ENCODE measurements around the gene DNAH2.
A peak's percentile ranks its signal among the peaks of the same experiment; 100 is the strongest.

- TF ChIP-seq EP300 (IDR thresholded peaks at IDR 0.05) (no peak), POLR2AphosphoS5 (IDR thresholded peaks at IDR 0.05) (peak in 2 of 4 donors; percentile 4 to 43), POLR2A (IDR thresholded peaks at IDR 0.05) (no peak)
- TF ChIP-seq, protein P1, sequence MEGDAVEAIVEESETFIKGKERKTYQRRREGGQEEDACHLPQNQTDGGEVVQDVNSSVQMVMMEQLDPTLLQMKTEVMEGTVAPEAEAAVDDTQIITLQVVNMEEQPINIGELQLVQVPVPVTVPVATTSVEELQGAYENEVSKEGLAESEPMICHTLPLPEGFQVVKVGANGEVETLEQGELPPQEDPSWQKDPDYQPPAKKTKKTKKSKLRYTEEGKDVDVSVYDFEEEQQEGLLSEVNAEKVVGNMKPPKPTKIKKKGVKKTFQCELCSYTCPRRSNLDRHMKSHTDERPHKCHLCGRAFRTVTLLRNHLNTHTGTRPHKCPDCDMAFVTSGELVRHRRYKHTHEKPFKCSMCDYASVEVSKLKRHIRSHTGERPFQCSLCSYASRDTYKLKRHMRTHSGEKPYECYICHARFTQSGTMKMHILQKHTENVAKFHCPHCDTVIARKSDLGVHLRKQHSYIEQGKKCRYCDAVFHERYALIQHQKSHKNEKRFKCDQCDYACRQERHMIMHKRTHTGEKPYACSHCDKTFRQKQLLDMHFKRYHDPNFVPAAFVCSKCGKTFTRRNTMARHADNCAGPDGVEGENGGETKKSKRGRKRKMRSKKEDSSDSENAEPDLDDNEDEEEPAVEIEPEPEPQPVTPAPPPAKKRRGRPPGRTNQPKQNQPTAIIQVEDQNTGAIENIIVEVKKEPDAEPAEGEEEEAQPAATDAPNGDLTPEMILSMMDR (IDR thresholded peaks at IDR 0.05) = no peak
These were observed 138.7 kb downstream of the DNAH2 start for GRCh38 chr17:7856011-7856810.

All from sigmoid colon (tissue), 4 donors.